H1 (cell line): Measurements from ENCODE around the gene PTK6. TPM values are rescaled to one million over a fixed set of nuclear protein-coding genes. Genes with fewer than 3 reads are reported as not detected.

ENCODE experiments used
- BACH1 ChIP-seq: IDR thresholded peaks from 2 replicates; pipeline ENCODE4 v1.6.1; 2012; ENCODE audit warnings: low read length, improper control_type of control experiment
- CBX8 ChIP-seq: fragments of 300-800, 300-1000 bp; sonication (generic); IDR thresholded peaks from 2 replicates; pipeline ENCODE4 v1.7.1; 2016; ENCODE audit warnings: low read depth, low read length, borderline replicate concordance
- KDM5A ChIP-seq: fragments of 200-600 bp; IDR thresholded peaks from 2 replicates; pipeline ENCODE4 v1.7.1; 2012; ENCODE audit warnings: mild to moderate bottlenecking, low read length, inconsistent platforms, mixed read lengths
- MAFK ChIP-seq: IDR thresholded peaks from 2 replicates; pipeline ENCODE4 v1.6.1; 2012; ENCODE audit warnings: low read depth, mild to moderate bottlenecking, improper control_type of control experiment, low read length
- NRF1 ChIP-seq: IDR thresholded peaks from 2 replicates; pipeline ENCODE4 v1.6.1; 2011; ENCODE audit warnings: mild to moderate bottlenecking, low read depth, low read length, improper control_type of control experiment
- SIRT6 ChIP-seq: IDR thresholded peaks from one replicate; pipeline ENCODE4 v1.7.1; 2012; ENCODE audit warnings: low read length, inconsistent platforms
- SP2 ChIP-seq: IDR thresholded peaks from 2 replicates; pipeline ENCODE4 v1.6.1; 2012; ENCODE audit warnings: mild to moderate bottlenecking, low read length, inconsistent platforms
- SP4 ChIP-seq: IDR thresholded peaks from 2 replicates; pipeline ENCODE4 v1.6.1; 2012; ENCODE audit warnings: low read length, inconsistent platforms
- TAF1 ChIP-seq: IDR thresholded peaks from 2 replicates; pipeline ENCODE4 v1.6.1; 2011; ENCODE audit warnings: mild to moderate bottlenecking, low read depth, low read length
- polyA plus RNA-seq, 7 experiments: library from polyadenylated mRNA; depleted of rRNA in 3 of 7; stranded (reverse) in 5 of 7; unstranded in 2 of 7; fragments of >200 nt in 5 of 7; fragments of 200-250 nt in 2 of 7; gene quantifications; 1 replicate in 5 of 7; 2 replicates in 1 of 7; 4 replicates in 1 of 7; pipeline versions ENCODE4 v1.2.1 to v1.2.3, GENCODE V29; 2011 to 2013; ENCODE audit warnings: missing spikeins in 2 of 7, mixed read lengths in 2 of 7
- total RNA-seq: library from RNA; stranded (reverse); fragmentation: NEBNext Ultra II Directional; extraction: Animal tissue kit (Norgen Biotek cat#: 25700); gene quantifications from 2 replicates; pipeline ENCODE4 v1.2.1, GENCODE V29; 2021

Gene PTK6
- total and polyA plus RNA-seq, 2 of the 8 experiments (the other 6 are each of a cell fraction or from before 2014, with no cell fraction given): 0.12 to 0.19 TPM

DNA sequence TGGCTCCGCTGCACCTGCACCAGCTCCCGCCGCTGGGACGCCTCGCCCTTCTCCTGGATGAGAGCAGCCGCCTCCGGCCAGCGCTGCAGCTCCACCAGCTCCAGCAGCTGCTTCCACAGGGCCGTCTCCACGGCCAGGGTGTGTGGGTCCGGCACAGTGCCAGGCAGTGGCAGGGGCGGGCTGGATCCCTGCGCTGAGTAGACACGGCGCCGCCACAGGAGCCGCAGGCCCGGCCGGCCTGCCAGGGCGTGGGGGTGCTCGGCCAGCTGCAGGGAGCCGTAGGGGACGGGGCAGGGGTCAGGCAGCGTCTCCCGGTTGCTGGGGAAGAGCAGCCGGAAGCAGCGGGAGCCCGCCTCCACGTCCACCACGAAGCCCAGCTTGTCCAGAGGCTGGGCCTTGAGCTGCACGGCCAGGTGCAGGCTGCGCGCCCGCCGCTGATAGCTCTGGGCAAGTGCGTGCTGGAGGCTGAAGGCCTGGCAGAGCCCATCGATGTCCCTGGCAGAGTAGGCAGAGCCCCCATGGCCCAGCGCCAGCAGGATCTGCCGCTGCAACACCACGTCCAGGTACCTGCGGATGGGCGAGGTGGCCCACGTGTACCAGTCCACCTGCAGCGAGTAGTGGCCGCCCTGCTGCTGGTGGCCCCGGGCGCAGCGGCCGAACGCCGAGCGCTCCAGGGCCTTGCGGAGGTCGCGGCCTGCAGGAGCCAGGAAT lies 26.2 kb upstream of the PTK6 start (continued):
- no peak for TF ChIP-seq CBX8
- no peak for TF ChIP-seq SP4
- TF ChIP-seq TAF1: no peak
- TF ChIP-seq NRF1: no peak
- TF ChIP-seq MAFK: no peak
- no peak for TF ChIP-seq KDM5A
- no peak for TF ChIP-seq SP2
- no peak for TF ChIP-seq SIRT6
- TF ChIP-seq BACH1: no peak
